Neural progenitor cell (in vitro differentiated cells): ENCODE data around the gene SH3BGRL3.

ENCODE experiments used
- CTCF ChIP-seq: fragments of 200-600 bp; sonication (generic); IDR thresholded peaks from 2 replicates; pipeline ENCODE4 v1.5.1; 2017; ENCODE audit warnings: antibody characterized with exemption, mild to moderate bottlenecking
- EZH2 ChIP-seq: fragments of 200-600 bp; sonication (generic); IDR thresholded peaks from 2 replicates; pipeline ENCODE4 v1.6.1; 2017; ENCODE audit warnings: antibody characterized with exemption, mild to moderate bottlenecking, moderate library complexity
- EZH2phosphoT487 ChIP-seq: fragments of 200-600 bp; sonication (generic); IDR thresholded peaks from 2 replicates; pipeline ENCODE4 v1.6.1; 2017; ENCODE audit warnings: antibody characterized with exemption

GRCh38 chr1:26259578-26259977 is 20.3 kb upstream of the SH3BGRL3 start:
- TF ChIP-seq EZH2 (no peak), CTCF (no peak), EZH2phosphoT487 (no peak)
